Peyer's patch (tissue), 4 donors: ENCODE measurements around the gene SLC1A3. TPM values are rescaled to one million over a fixed set of nuclear protein-coding genes. Genes with fewer than 3 reads are reported as not detected.

Source experiments
- DNase-seq, 3 donors: peaks; one replicate each; pipeline ENCODE4 v3.0.0-alpha.2; 2017 to 2019
- H3K27ac ChIP-seq, 4 donors: fragments of 200-600 bp; sonication (generic); one replicate each; pipeline ENCODE4 v1.5.1; 2016 to 2019
- H3K27me3 ChIP-seq, 2 donors: fragments of 200-600 bp; sonication (generic); one replicate each; pipeline ENCODE4 v1.5.1; 2019
- H3K36me3 ChIP-seq, 3 donors: fragments of 200-600 bp; sonication (generic); one replicate each; pipeline ENCODE4 v1.5.1; 2016 to 2019
- H3K4me1 ChIP-seq, 4 donors: fragments of 200-600 bp; sonication (generic); one replicate each; pipeline ENCODE4 v1.5.1; 2016 to 2019
- H3K4me3 ChIP-seq, 4 donors: fragments of 200-600 bp; sonication (generic); 1 replicate in 3 of 4; 2 replicates in 1 of 4; pipeline ENCODE4 v1.5.1; 2016 to 2019; ENCODE audit warnings: mild to moderate bottlenecking in 1 of 4
- H3K9me3 ChIP-seq, 4 donors: fragments of 200-600 bp; sonication (generic); one replicate each; pipeline ENCODE4 v1.5.1; 2016 to 2019; ENCODE audit warnings: mild to moderate bottlenecking in 1 of 4
- POLR2A ChIP-seq, 2 donors: fragments of 450-650 bp; IDR thresholded peaks; one replicate each; pipeline ENCODE4 v1.5.1; 2017; ENCODE audit warnings: antibody characterized with exemption in 2 of 2, mild to moderate bottlenecking in 2 of 2, moderate library complexity in 2 of 2
- total RNA-seq, 4 donors: library from RNA; depleted of rRNA; stranded (reverse); fragments of >200 nt; gene quantifications; one replicate each; pipeline ENCODE4 v1.1.0, GENCODE V29; 2016
- TF ChIP-seq, protein P1 (sequence below), 6 experiments: fragments of 450-650 bp in 4 of 6; fragments of 200-600 bp in 2 of 6; sonication (generic) in 1 of 6; IDR thresholded peaks; one replicate each; pipeline ENCODE4 v1.5.1; 2017 to 2019; ENCODE audit warnings: antibody characterized with exemption in 6 of 6, mild to moderate bottlenecking in 3 of 6, moderate library complexity in 1 of 6

Gene SLC1A3
- total RNA-seq, result 1 to 10 TPM in 3 of 4 donors, under 1 TPM in 1; 0.95 to 7.4 (median 3.0) TPM

DNA sequence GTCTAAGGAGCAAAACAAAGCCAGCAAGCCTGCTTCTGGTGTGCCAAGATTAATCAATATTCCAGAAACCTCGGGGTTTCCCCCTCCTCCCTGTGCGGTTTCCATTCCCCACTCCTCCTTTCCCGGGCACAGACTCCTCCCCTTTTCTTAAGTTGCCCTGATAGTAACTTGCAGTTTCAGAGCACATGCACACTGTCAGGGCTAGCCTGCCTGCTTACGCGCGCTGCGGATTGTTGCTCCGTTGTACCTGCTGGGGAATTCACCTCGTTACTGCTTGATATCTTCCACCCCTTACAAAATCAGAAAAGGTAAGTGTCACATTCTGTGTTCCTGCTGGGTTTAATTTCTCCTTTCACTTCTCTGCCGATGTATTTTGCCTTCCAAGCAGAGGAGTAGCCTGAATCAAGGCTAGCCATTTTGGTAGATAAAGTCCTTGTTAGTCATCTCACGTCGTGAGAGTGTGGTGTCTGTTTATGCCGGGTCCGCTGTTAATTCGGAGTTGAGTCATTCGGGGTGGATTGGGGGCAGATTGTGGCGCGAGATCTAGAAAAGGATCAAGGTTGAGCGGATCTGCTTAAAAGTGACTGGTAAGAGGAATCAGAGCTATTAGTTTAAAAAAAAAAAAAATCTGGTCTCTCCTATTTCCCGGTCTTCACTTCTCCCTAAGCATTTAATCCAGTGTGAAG, at the start of gene SLC1A3:
SLC1A3 (plus strand) TSS at position 179 of the 686 bp plus-strand sequence. CDS start 1,818 bp downstream, outside the sequence.
- no peak for TF ChIP-seq POLR2A (IDR thresholded peaks at IDR 0.05)
- TF ChIP-seq, protein P1, sequence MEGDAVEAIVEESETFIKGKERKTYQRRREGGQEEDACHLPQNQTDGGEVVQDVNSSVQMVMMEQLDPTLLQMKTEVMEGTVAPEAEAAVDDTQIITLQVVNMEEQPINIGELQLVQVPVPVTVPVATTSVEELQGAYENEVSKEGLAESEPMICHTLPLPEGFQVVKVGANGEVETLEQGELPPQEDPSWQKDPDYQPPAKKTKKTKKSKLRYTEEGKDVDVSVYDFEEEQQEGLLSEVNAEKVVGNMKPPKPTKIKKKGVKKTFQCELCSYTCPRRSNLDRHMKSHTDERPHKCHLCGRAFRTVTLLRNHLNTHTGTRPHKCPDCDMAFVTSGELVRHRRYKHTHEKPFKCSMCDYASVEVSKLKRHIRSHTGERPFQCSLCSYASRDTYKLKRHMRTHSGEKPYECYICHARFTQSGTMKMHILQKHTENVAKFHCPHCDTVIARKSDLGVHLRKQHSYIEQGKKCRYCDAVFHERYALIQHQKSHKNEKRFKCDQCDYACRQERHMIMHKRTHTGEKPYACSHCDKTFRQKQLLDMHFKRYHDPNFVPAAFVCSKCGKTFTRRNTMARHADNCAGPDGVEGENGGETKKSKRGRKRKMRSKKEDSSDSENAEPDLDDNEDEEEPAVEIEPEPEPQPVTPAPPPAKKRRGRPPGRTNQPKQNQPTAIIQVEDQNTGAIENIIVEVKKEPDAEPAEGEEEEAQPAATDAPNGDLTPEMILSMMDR (IDR thresholded peaks at IDR 0.05), result no peak
- DNase-seq, result peak in 2 of 3 donors; percentile 50
- no peaks in the 10 kb centered on the region for H3K9me3 ChIP-seq
- no peaks in the 10 kb centered on the region for H3K27me3 ChIP-seq
- H3K4me3 ChIP-seq, result peak within 1 kb of the TSS; percentile 11 to 49 (median 34)
- H3K27ac ChIP-seq, result no peak within 1 kb of the TSS
- H3K36me3 ChIP-seq, result no peaks in the 10 kb centered on the region
- no peaks in the 10 kb centered on the region for H3K4me1 ChIP-seq

GRCh38 chr5:36558641-36559040, 47.8 kb upstream of the SLC1A3 start:
- TF ChIP-seq POLR2A (IDR thresholded peaks at IDR 0.05), result no peak
- TF ChIP-seq, protein P1 (IDR thresholded peaks at IDR 0.05), result no peak
- no peaks in the 10 kb centered on the region for H3K36me3 ChIP-seq
- no peaks in the 10 kb centered on the region for H3K27me3 ChIP-seq
- no peak overlapping the region for H3K27ac ChIP-seq
- H3K4me3 ChIP-seq, result no peak overlapping the region
- no peaks in the 10 kb centered on the region for H3K4me1 ChIP-seq
- no peaks in the 10 kb centered on the region for H3K9me3 ChIP-seq
- no peak for DNase-seq

- Histone ChIP-seq H3K27me3 (no peaks in the 10 kb centered on the region), H3K4me3 (no peak overlapping the region), H3K4me1 (no peaks in the 10 kb centered on the region), H3K36me3 (no peaks in the 10 kb centered on the region), H3K9me3 (no peaks in the 10 kb centered on the region), H3K27ac (no peak overlapping the region)
- no peak for DNase-seq
- no peak for TF ChIP-seq POLR2A (IDR thresholded peaks at IDR 0.05)
- TF ChIP-seq, protein P1 (IDR thresholded peaks at IDR 0.05), result no peak
These were observed 44.8 kb upstream of the SLC1A3 start for GRCh38 chr5:36561601-36562000.

DNA sequence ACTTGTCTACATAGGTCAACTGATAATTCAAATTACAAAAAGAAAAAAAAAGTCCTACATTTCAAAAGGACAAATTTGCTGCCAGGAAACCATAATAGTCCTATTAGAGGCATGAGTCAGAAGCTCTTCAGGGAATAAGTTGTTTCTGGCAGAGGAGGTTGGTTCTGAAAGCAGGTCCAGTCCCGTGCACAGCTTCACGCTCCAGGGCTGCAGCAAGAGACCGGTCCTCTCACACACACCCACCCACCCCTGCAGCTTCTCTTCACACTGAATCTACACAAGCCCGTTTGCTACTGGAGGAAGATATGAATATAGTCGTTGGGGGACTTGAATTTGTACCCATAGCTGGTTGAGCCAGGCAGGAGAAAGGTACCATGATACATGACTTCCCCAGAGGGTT, 36.9 kb upstream of the SLC1A3 start:
- Histone ChIP-seq H3K27me3 (no peaks in the 10 kb centered on the region), H3K9me3 (no peaks in the 10 kb centered on the region), H3K27ac (no peak overlapping the region), H3K4me3 (no peak overlapping the region), H3K4me1 (no peaks in the 10 kb centered on the region), H3K36me3 (no peaks in the 10 kb centered on the region)
- no peak for DNase-seq
- TF ChIP-seq POLR2A (IDR thresholded peaks at IDR 0.05), result no peak
- TF ChIP-seq, protein P1 (IDR thresholded peaks at IDR 0.05), result no peak

DNA sequence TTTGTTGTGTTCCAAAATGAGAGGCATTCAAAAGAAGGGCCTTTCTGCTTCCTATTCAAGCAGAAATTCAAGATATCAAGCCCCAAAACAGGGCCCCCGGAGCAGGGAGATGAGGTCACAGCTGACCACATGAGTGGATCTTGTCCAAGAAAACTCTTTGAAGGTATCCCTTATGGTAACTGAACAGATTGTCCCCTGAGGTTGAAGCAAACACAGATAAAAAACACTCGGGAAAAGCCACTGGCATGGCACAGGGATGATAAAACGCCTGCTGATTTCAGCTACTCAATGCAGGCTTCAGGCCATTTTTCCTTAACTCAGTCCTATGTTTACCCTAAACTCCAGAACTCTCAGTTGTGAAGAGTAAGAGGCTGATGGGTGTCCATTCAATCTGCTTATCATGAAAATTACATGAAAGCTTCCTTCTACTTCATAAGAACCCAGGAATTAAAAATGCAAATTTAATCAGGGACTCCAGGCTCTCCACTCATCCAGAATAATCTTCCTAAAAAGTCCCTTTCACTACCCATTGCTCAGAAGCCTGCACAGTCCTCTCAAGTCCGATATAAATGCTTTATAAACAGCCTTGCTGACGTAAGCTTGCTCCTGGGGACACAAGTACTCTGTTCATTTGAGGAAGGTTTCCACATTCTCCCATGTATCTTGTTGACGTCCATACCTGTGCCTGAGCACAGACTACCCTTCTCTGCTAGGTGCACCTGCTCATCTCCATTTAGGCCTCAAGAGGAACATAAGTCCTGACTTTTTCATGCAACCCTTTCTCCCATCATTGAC, 35.9 kb upstream of the SLC1A3 start:
- Histone ChIP-seq H3K36me3 (no peaks in the 10 kb centered on the region), H3K4me3 (no peak overlapping the region), H3K27me3 (no peaks in the 10 kb centered on the region), H3K4me1 (no peaks in the 10 kb centered on the region), H3K27ac (no peak overlapping the region), H3K9me3 (no peaks in the 10 kb centered on the region)
- no peak for DNase-seq
- TF ChIP-seq, protein P1 (IDR thresholded peaks at IDR 0.05), result no peak
- TF ChIP-seq POLR2A (IDR thresholded peaks at IDR 0.05), result no peak
